ENCODE data around the gene MRPL32.

GRCh38 chr7:42978496-42978895 lies 46.3 kb downstream of the MRPL32 start:
- no peak for TF ChIP-seq EZH2 (optimal IDR thresholded peaks at IDR 0.05; ENCODE audit: low read depth, low read length)
- TF ChIP-seq, protein P1, sequence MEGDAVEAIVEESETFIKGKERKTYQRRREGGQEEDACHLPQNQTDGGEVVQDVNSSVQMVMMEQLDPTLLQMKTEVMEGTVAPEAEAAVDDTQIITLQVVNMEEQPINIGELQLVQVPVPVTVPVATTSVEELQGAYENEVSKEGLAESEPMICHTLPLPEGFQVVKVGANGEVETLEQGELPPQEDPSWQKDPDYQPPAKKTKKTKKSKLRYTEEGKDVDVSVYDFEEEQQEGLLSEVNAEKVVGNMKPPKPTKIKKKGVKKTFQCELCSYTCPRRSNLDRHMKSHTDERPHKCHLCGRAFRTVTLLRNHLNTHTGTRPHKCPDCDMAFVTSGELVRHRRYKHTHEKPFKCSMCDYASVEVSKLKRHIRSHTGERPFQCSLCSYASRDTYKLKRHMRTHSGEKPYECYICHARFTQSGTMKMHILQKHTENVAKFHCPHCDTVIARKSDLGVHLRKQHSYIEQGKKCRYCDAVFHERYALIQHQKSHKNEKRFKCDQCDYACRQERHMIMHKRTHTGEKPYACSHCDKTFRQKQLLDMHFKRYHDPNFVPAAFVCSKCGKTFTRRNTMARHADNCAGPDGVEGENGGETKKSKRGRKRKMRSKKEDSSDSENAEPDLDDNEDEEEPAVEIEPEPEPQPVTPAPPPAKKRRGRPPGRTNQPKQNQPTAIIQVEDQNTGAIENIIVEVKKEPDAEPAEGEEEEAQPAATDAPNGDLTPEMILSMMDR (IDR thresholded peaks at IDR 0.05; ENCODE audit: low read length), result no peak

Measured in MM.1S (cell line).